Stimulated activated CD8-positive, alpha-beta memory T cell treated with anti-CD3 and anti-CD28 coated beads, Interleukin-4, amount 100 ng/mL, for 4 hours (primary cell): ENCODE data around the gene L2HGDH.

Experiments
- DNase-seq, 2 donors: peaks; one replicate each; pipeline ENCODE4 v3.0.0-alpha.2; 2020; ENCODE audit warnings: low read depth in 2 of 2, low spot score in 1 of 2

Gene L2HGDH

GRCh38 chr14:50230701-50231474 is 81.1 kb downstream of the L2HGDH start:
- DNase-seq, result no peak

GRCh38 chr14:50230401-50230700 is 81.7 kb downstream of the L2HGDH start:
- DNase-seq, result no peak

GRCh38 chr14:50229681-50230080 is 82.3 kb downstream of the L2HGDH start:
- no peak for DNase-seq

GRCh38 chr14:50228313-50228712 is 83.7 kb downstream of the L2HGDH start:
- DNase-seq, result no peak

- DNase-seq, result no peak
These were observed 86.1 kb downstream of the L2HGDH start for GRCh38 chr14:50225974-50226297.

GRCh38 chr14:50225067-50225973 is 86.7 kb downstream of the L2HGDH start:
- DNase-seq, result no peak

- no peak for DNase-seq
These were observed 89.9 kb downstream of the L2HGDH start for GRCh38 chr14:50222055-50222613.

- no peak for DNase-seq
These were observed 93.5 kb downstream of the L2HGDH start for GRCh38 chr14:50218501-50218900.

- no peak for DNase-seq
These were observed 96.6 kb downstream of the L2HGDH start for GRCh38 chr14:50215416-50215815.

- DNase-seq, result no peak
These were observed 98.2 kb downstream of the L2HGDH start for GRCh38 chr14:50213795-50214194.

GRCh38 chr14:50212726-50213125 is 99.3 kb downstream of the L2HGDH start:
- DNase-seq, result no peak

- no peak for DNase-seq
These were observed 102.0 kb downstream of the L2HGDH start for GRCh38 chr14:50210074-50210473.

- DNase-seq, result no peak
These were observed 113.5 kb downstream of the L2HGDH start for GRCh38 chr14:50198499-50198898.

- no peak for DNase-seq
These were observed 120.5 kb downstream of the L2HGDH start for GRCh38 chr14:50191499-50191898.
